KMS-11 (cell line): ENCODE data around the gene CEP83.

ENCODE experiments used
- H2AFZ ChIP-seq: fragments of 200-600 bp; sonication (generic); 2 replicates; pipeline ENCODE4 v1.6.1; 2016; ENCODE audit warnings: antibody characterized with exemption, mixed run types, low read depth
- H3K27ac ChIP-seq: fragments of 200-600 bp; sonication (generic); 2 replicates; pipeline ENCODE4 v1.6.1; 2016; ENCODE audit warnings: mild to moderate bottlenecking, mixed run types
- H3K27me3 ChIP-seq: fragments of 200-600 bp; sonication (generic); 2 replicates; pipeline ENCODE4 v1.6.1; 2017; ENCODE audit warnings: mild to moderate bottlenecking, low read depth, mixed run types, moderate library complexity; ENCODE audit not compliant: insufficient read depth
- H3K36me3 ChIP-seq: fragments of 200-600 bp; sonication (generic); 2 replicates; pipeline ENCODE4 v1.6.1; 2017; ENCODE audit warnings: mild to moderate bottlenecking, mixed run types; ENCODE audit not compliant: insufficient read depth
- H3K4me1 ChIP-seq: fragments of 200-600 bp; sonication (generic); 2 replicates; pipeline ENCODE4 v1.6.1; 2016; ENCODE audit warnings: mild to moderate bottlenecking, low read depth, mixed run types; ENCODE audit not compliant: poor library complexity, severe bottlenecking
- H3K4me2 ChIP-seq: fragments of 200-600 bp; sonication (generic); 2 replicates; pipeline ENCODE4 v1.7.0; 2016; ENCODE audit warnings: mild to moderate bottlenecking, mixed run types
- H3K4me3 ChIP-seq: fragments of 200-600 bp; sonication (generic); IDR thresholded peaks from 2 replicates; pipeline ENCODE4 v1.6.1; 2017; ENCODE audit warnings: low read depth, low read length, mixed read lengths; ENCODE audit not compliant: insufficient read depth
- H3K79me2 ChIP-seq: fragments of 200-600 bp; sonication (generic); 2 replicates; pipeline ENCODE4 v1.6.1; 2016; ENCODE audit warnings: low read depth, mixed run types; ENCODE audit not compliant: insufficient read depth
- H3K9ac ChIP-seq: fragments of 200-600 bp; sonication (generic); 2 replicates; pipeline ENCODE4 v1.6.1; 2016; ENCODE audit warnings: mild to moderate bottlenecking, mixed run types
- H4K20me1 ChIP-seq: fragments of 200-600 bp; sonication (generic); 2 replicates; pipeline ENCODE4 v1.6.1; 2016; ENCODE audit warnings: mild to moderate bottlenecking, mixed run types; ENCODE audit not compliant: insufficient read depth
- TF ChIP-seq, protein P1 (sequence below): fragments of 200-600 bp; sonication (generic); conservative IDR thresholded peaks from 2 replicates; pipeline ENCODE4 v1.6.1; 2017; ENCODE audit warnings: low read depth, mild to moderate bottlenecking, antibody characterized with exemption, low read length, moderate library complexity, mixed read lengths

CEP83 gene

GRCh38 chr12:94445662-94446061, 14.0 kb downstream of the CEP83 start:
- Histone ChIP-seq H3K27me3 (no peaks in the 10 kb centered on the region), H3K4me2 (no peak overlapping the region), H3K36me3 (no peaks in the 10 kb centered on the region), H4K20me1 (no peaks in the 10 kb centered on the region), H3K9ac (no peak overlapping the region), H3K4me1 (peaks cover 6% of the 10 kb centered on the region), H3K4me3 (no peak overlapping the region), H3K79me2 (peaks cover 75% of the 10 kb centered on the region), H2AFZ (no peak overlapping the region), H3K27ac (no peak overlapping the region)
- TF ChIP-seq, protein P1, sequence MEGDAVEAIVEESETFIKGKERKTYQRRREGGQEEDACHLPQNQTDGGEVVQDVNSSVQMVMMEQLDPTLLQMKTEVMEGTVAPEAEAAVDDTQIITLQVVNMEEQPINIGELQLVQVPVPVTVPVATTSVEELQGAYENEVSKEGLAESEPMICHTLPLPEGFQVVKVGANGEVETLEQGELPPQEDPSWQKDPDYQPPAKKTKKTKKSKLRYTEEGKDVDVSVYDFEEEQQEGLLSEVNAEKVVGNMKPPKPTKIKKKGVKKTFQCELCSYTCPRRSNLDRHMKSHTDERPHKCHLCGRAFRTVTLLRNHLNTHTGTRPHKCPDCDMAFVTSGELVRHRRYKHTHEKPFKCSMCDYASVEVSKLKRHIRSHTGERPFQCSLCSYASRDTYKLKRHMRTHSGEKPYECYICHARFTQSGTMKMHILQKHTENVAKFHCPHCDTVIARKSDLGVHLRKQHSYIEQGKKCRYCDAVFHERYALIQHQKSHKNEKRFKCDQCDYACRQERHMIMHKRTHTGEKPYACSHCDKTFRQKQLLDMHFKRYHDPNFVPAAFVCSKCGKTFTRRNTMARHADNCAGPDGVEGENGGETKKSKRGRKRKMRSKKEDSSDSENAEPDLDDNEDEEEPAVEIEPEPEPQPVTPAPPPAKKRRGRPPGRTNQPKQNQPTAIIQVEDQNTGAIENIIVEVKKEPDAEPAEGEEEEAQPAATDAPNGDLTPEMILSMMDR: no peak

GRCh38 chr12:94437303-94437702, 22.4 kb downstream of the CEP83 start:
- H3K4me2 ChIP-seq: no peak overlapping the region
- H3K9ac ChIP-seq: no peak overlapping the region
- H3K4me3 ChIP-seq: no peak overlapping the region
- no peaks in the 10 kb centered on the region for H3K27me3 ChIP-seq
- H3K79me2 ChIP-seq: peaks cover 31% of the 10 kb centered on the region
- no peak overlapping the region for H3K27ac ChIP-seq
- TF ChIP-seq, protein P1: no peak
- 0 out of 2 replicates have a peak, but pooled peaks cover 4% of the 10 kb centered on the region for H4K20me1 ChIP-seq
- no peaks in the 10 kb centered on the region for H3K36me3 ChIP-seq
- H3K4me1 ChIP-seq: peaks cover 9% of the 10 kb centered on the region
- no peak overlapping the region for H2AFZ ChIP-seq

GRCh38 chr12:94435511-94435927, 24.1 kb downstream of the CEP83 start:
- H3K4me2 ChIP-seq: no peak overlapping the region
- H2AFZ ChIP-seq: no peak overlapping the region
- no peak overlapping the region for H3K4me3 ChIP-seq
- H3K27ac ChIP-seq: no peak overlapping the region
- H3K4me1 ChIP-seq: peaks cover 5% of the 10 kb centered on the region
- H3K27me3 ChIP-seq: no peaks in the 10 kb centered on the region
- 0 out of 2 replicates have a peak, but pooled peaks cover 4% of the 10 kb centered on the region for H4K20me1 ChIP-seq
- H3K79me2 ChIP-seq: peaks cover 36% of the 10 kb centered on the region
- TF ChIP-seq, protein P1: no peak
- no peak overlapping the region for H3K9ac ChIP-seq
- no peaks in the 10 kb centered on the region for H3K36me3 ChIP-seq

DNA sequence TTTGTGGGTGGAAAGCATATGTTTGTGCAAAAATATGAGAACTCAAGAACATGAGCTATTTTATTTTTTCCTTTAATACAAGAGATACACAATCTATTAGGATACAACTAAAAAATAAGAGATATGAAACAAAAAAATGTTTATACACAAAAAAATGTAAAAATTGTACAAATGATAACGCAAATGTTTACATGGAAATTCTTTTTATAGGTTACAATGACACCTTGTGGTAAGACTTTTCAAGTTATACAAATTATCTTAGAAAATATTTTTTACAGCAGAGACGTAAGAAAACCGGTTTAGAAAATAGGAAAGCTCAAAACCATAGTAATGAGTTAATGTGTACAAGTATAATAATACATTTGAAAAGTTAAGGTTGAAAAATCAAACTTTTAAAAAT, 25.5 kb downstream of the CEP83 start:
- H3K4me2 ChIP-seq: no peak overlapping the region
- H3K9ac ChIP-seq: no peak overlapping the region
- H3K27me3 ChIP-seq: no peaks in the 10 kb centered on the region
- peaks cover 16% of the 10 kb centered on the region for H3K4me1 ChIP-seq
- H3K79me2 ChIP-seq: peaks cover 34% of the 10 kb centered on the region; the same call in 1 of the 2 replicates
- TF ChIP-seq, protein P1: no peak
- H4K20me1 ChIP-seq: 0 out of 2 replicates have a peak, but pooled peaks cover 4% of the 10 kb centered on the region
- H3K4me3 ChIP-seq: no peak overlapping the region
- H3K36me3 ChIP-seq: no peaks in the 10 kb centered on the region
- H3K27ac ChIP-seq: no peak overlapping the region
- no peak overlapping the region for H2AFZ ChIP-seq
